Endothelial cell of umbilical vein (primary cell): ENCODE results near the gene SLIT1. TPM values are rescaled to one million over a fixed set of nuclear protein-coding genes. Genes with fewer than 3 reads are reported as not detected.

Experiments
- BruUV-seq: library from RNA; stranded (reverse); fragments of 400-500 nt; replicated peaks from 2 replicates; lab custom pipeline; 2021; lab: Mats Ljungman, UMichigan
- CTCF ChIA-PET: fragments of 300-600, 350-600 bp; sonication (Branson Sonifier 250); formaldehyde crosslinking; loops from one replicate; lab custom pipeline; 2021; ENCODE audit warnings: antibody characterized with exemption, inconsistent platforms; lab: Charles Lee
- POLR2A ChIA-PET: fragments of 300-600, 350-600 bp; sonication (Branson Sonifier 250); formaldehyde crosslinking; loops from one replicate; lab custom pipeline; 2021; ENCODE audit warnings: antibody characterized with exemption, inconsistent platforms; lab: Charles Lee
- DNase-seq: peaks from one replicate; pipeline ENCODE4 v3.0.0-alpha.2; 2011; ENCODE audit warnings: low read depth, low spot score
- FAIRE-seq: peaks from 2 replicates; lab custom pipeline; 2011; peaks lifted over from hg19 to GRCh38; lab: Jason Lieb, UNC
- H2AFZ ChIP-seq: 2 replicates; pipeline ENCODE4 v1.6.0; 2012; ENCODE audit warnings: low read depth, low read length, control low read depth, inconsistent platforms
- H3K27ac ChIP-seq: 2 replicates; pipeline ENCODE4 v1.5.1; 2011; ENCODE audit warnings: low read depth, mild to moderate bottlenecking, control low read depth, low read length, moderate library complexity; ENCODE audit not compliant: insufficient read depth
- H3K27me3 ChIP-seq, 2 experiments: 2 replicates each; pipeline versions ENCODE4 v1.6.0 to v1.6.1; 2011; ENCODE audit warnings: low read length in 2 of 2, mixed read lengths in 1 of 2; ENCODE audit not compliant: control insufficient read depth in 2 of 2, insufficient read depth in 2 of 2
- H3K36me3 ChIP-seq, 2 experiments: 2 replicates in 1 of 2; 3 replicates in 1 of 2; pipeline ENCODE4 v1.5.1; 2011; ENCODE audit warnings: low read length in 2 of 2, mild to moderate bottlenecking in 1 of 2, moderate library complexity in 1 of 2; ENCODE audit not compliant: control insufficient read depth in 2 of 2, insufficient read depth in 2 of 2; ENCODE audit errors: extremely low read depth in 1 of 2
- H3K4me1 ChIP-seq: 3 replicates; pipeline ENCODE4 v1.5.1; 2011; ENCODE audit warnings: mild to moderate bottlenecking, low read length; ENCODE audit not compliant: control insufficient read depth, insufficient read depth; ENCODE audit errors: extremely low read depth
- H3K4me2 ChIP-seq: 2 replicates; pipeline ENCODE4 v1.6.1; 2011; ENCODE audit warnings: low read length, control low read depth, mixed read lengths; ENCODE audit not compliant: insufficient read depth
- H3K4me3 ChIP-seq, 3 experiments: fragments of 200-600 bp in 1 of 3; sonication (generic), shearing (Covaris generic) in 1 of 3; replicated peaks in 1 of 3; 2 replicates each; pipeline ENCODE4 v1.5.1; 2011 to 2016; ENCODE audit warnings: control low read depth in 3 of 3, low read length in 3 of 3, mild to moderate bottlenecking in 2 of 3, inconsistent platforms in 1 of 3, low read depth in 1 of 3, moderate library complexity in 1 of 3; ENCODE audit not compliant: insufficient read depth in 1 of 3
- H3K79me2 ChIP-seq: 2 replicates; pipeline ENCODE4 v1.6.0; 2012; ENCODE audit warnings: low read length, inconsistent platforms; ENCODE audit not compliant: control insufficient read depth, insufficient read depth
- H3K9ac ChIP-seq: replicated peaks from 2 replicates; pipeline ENCODE3; 2011; ENCODE audit warnings: low read length, control low read depth; ENCODE audit not compliant: insufficient read depth; ENCODE audit errors: extremely low read depth
- H3K9me1 ChIP-seq: replicated peaks from 3 replicates; pipeline ENCODE4 v1.6.0; 2011; ENCODE audit warnings: mild to moderate bottlenecking, low read length; ENCODE audit not compliant: control insufficient read depth, insufficient read depth; ENCODE audit errors: extremely low read depth
- H3K9me3 ChIP-seq: replicated peaks from 2 replicates; pipeline ENCODE4 v1.5.1; 2012; ENCODE audit warnings: low read length, inconsistent platforms; ENCODE audit not compliant: control insufficient read depth, insufficient read depth
- H4K20me1 ChIP-seq: replicated peaks from 2 replicates; pipeline ENCODE3; 2011; ENCODE audit warnings: mild to moderate bottlenecking, low read length; ENCODE audit not compliant: control insufficient read depth, insufficient read depth; ENCODE audit errors: extremely low read depth
- CTCF ChIP-seq, 2 donors: IDR thresholded peaks; 1 replicate in 1 of 2; 2 replicates in 1 of 2; pipeline ENCODE4 v1.5.1; 2011; ENCODE audit warnings: low read length in 2 of 2, mild to moderate bottlenecking in 2 of 2, moderate library complexity in 2 of 2, control low read depth in 1 of 2, inconsistent platforms in 1 of 2, low read depth in 1 of 2; ENCODE audit not compliant: insufficient read depth in 1 of 2; ENCODE audit errors: extremely low read depth in 1 of 2
- EZH2 ChIP-seq: IDR thresholded peaks from 2 replicates; pipeline ENCODE4 v1.6.1; 2012; ENCODE audit warnings: borderline replicate concordance, low read depth, mild to moderate bottlenecking, moderate library complexity, low read length, inconsistent platforms; ENCODE audit not compliant: severe bottlenecking
- FOS ChIP-seq: IDR thresholded peaks from 2 replicates; pipeline ENCODE4 v1.6.1; 2011; ENCODE audit warnings: mild to moderate bottlenecking, low read length, moderate library complexity, borderline replicate concordance; ENCODE audit not compliant: insufficient read depth
- GATA2 ChIP-seq: IDR thresholded peaks from 2 replicates; pipeline ENCODE4 v1.7.0; 2011; ENCODE audit warnings: low read depth, mild to moderate bottlenecking, moderate library complexity, mixed read lengths, low read length; ENCODE audit not compliant: insufficient read length, insufficient read depth
- JUN ChIP-seq: IDR thresholded peaks from 2 replicates; pipeline ENCODE4 v1.6.1; 2011; ENCODE audit warnings: borderline replicate concordance, low read depth; ENCODE audit not compliant: insufficient read length, insufficient read depth
- MYC ChIP-seq: IDR thresholded peaks from one replicate; pipeline ENCODE4 v1.6.1; 2011; ENCODE audit warnings: mild to moderate bottlenecking, low read depth, low read length
- POLR2A ChIP-seq: IDR thresholded peaks from 2 replicates; pipeline ENCODE4 v1.6.1; 2012; ENCODE audit warnings: low read depth, mild to moderate bottlenecking, control low read depth, low read length
- POLR2AphosphoS5 ChIP-seq: IDR thresholded peaks from 2 replicates; pipeline ENCODE4 v1.6.1; 2012; ENCODE audit warnings: low read depth, mild to moderate bottlenecking, control low read depth, low read length, moderate library complexity; ENCODE audit not compliant: insufficient read depth
- dilution Hi-C: fragments of 300-500 bp; cut with MboI; formaldehyde crosslinking; loops from one replicate; pipeline ENCODE4 v1.15.0; 2019; ENCODE audit warnings: low sequenced_read_pairs; ENCODE audit not compliant: extremely low pct_ligation_motif_present
- intact Hi-C: fragments of 100-400 bp; cut with micrococcal nuclease; formaldehyde crosslinking; loops from one replicate; pipeline ENCODE4 v1.10.0; 2022
- polyA plus RNA-seq, 4 experiments: library from polyadenylated mRNA; depleted of rRNA in 3 of 4; stranded (reverse) in 3 of 4; unstranded in 1 of 4; fragments of >200 nt; gene quantifications; 2 replicates each; pipeline versions ENCODE4 v1.2.1 to v1.2.3, GENCODE V29; 2011 to 2012; ENCODE audit warnings: missing spikeins in 1 of 4
- total RNA-seq: library from RNA; stranded (reverse); gene quantifications from 2 replicates; pipeline ENCODE4 v1.2.3, GENCODE V29; 2021
- TF ChIP-seq, protein P1 (sequence below): IDR thresholded peaks from 2 replicates; pipeline ENCODE4 v1.6.1; 2011; ENCODE audit not compliant: insufficient read depth, insufficient read length

SLIT1 gene
- total and polyA plus RNA-seq, 2 donors (not counting 3 experiments of a cell fraction or from before 2014, with no cell fraction given), result 0.04 to 0.20 TPM

GRCh38 chr10:97030894-97031293, 154.9 kb downstream of the SLIT1 start:
- no peaks in the 10 kb centered on the region for H3K79me2 ChIP-seq
- no peak for FAIRE-seq
- no peak overlapping the region for H3K9ac ChIP-seq
- dilution Hi-C loops (no loop called here), intact Hi-C loops (no loop called here)
- H3K36me3 ChIP-seq, result no peaks in the 10 kb centered on the region
- H3K9me1 ChIP-seq, result no peaks in the 10 kb centered on the region
- POLR2A ChIA-PET, result no interaction called here
- no peaks in the 10 kb centered on the region for H3K9me3 ChIP-seq
- H3K27me3 ChIP-seq, result peaks cover 0 to 2% of the 10 kb centered on the region in 2 experiments
- TF ChIP-seq FOS (no peak), POLR2A (no peak), GATA2 (no peak), JUN (no peak), CTCF (IDR thresholded peaks at IDR 0.05; ENCODE audit: extremely low read depth in 1 of 2, insufficient read depth in 1 of 2, low read depth in 1 of 2, low read length in 2 of 2) (no peak), POLR2AphosphoS5 (no peak), MYC (no peak), EZH2 (no peak)
- TF ChIP-seq, protein P1, sequence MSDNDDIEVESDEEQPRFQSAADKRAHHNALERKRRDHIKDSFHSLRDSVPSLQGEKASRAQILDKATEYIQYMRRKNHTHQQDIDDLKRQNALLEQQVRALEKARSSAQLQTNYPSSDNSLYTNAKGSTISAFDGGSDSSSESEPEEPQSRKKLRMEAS, result no peak
- H4K20me1 ChIP-seq, result no peaks in the 10 kb centered on the region
- no peaks in the 10 kb centered on the region for H3K4me1 ChIP-seq
- H3K4me2 ChIP-seq, result no peak overlapping the region
- no TSS peak for BruUV-seq
- H3K4me3 ChIP-seq, result no peak overlapping the region
- CTCF ChIA-PET, result interaction anchor here (1.2 kb wide), 1 partner anchor 655 kb away, joined by 3 read pairs; no protein-coding TSS in a partner anchor
- H3K27ac ChIP-seq, result no peak overlapping the region
- no peak overlapping the region for H2AFZ ChIP-seq
- no peak for DNase-seq
